Osteocyte (in vitro differentiated cells): ENCODE results near the gene BCAR3. TPM values are rescaled to one million over a fixed set of nuclear protein-coding genes. Genes with fewer than 3 reads are reported as not detected.

Experiments
- DNase-seq: peaks from one replicate; pipeline ENCODE4 v3.0.0; 2021; ENCODE audit warnings: mixed read lengths; ENCODE audit not compliant: unreplicated experiment; ENCODE audit errors: extremely low spot score
- H3K27ac Mint-ChIP-seq: one replicate; pipeline ENCODE4 v1.8.0; 2021; ENCODE audit warnings: mild to moderate bottlenecking, mixed read lengths; ENCODE audit not compliant: unreplicated experiment
- H3K27me3 Mint-ChIP-seq: one replicate; pipeline ENCODE4 v1.8.0; 2021; ENCODE audit warnings: mixed read lengths; ENCODE audit not compliant: unreplicated experiment
- H3K36me3 Mint-ChIP-seq: one replicate; pipeline ENCODE4 v1.8.0; 2021; ENCODE audit warnings: mixed read lengths; ENCODE audit not compliant: unreplicated experiment
- H3K4me1 Mint-ChIP-seq: one replicate; pipeline ENCODE4 v1.8.0; 2021; ENCODE audit warnings: mixed read lengths; ENCODE audit not compliant: unreplicated experiment
- H3K4me3 Mint-ChIP-seq: one replicate; pipeline ENCODE4 v1.8.0; 2021; ENCODE audit warnings: mild to moderate bottlenecking, moderate library complexity, mixed read lengths; ENCODE audit not compliant: unreplicated experiment
- H3K9me3 Mint-ChIP-seq: one replicate; pipeline ENCODE4 v1.8.0; 2021; ENCODE audit warnings: mixed read lengths; ENCODE audit not compliant: unreplicated experiment
- total RNA-seq: library from RNA; stranded (reverse); gene quantifications from 2 replicates; pipeline ENCODE4 v1.2.1, GENCODE V29; 2021
- TF ChIP-seq, protein P1 (sequence below): fragments of 200-600 bp; sonication (generic); IDR thresholded peaks from 2 replicates; pipeline ENCODE4 v1.5.0; 2021; ENCODE audit warnings: antibody characterized with exemption, mild to moderate bottlenecking, moderate library complexity

Gene BCAR3
- total RNA-seq, 1 donor from 2014 or later: 8.8 TPM

DNA sequence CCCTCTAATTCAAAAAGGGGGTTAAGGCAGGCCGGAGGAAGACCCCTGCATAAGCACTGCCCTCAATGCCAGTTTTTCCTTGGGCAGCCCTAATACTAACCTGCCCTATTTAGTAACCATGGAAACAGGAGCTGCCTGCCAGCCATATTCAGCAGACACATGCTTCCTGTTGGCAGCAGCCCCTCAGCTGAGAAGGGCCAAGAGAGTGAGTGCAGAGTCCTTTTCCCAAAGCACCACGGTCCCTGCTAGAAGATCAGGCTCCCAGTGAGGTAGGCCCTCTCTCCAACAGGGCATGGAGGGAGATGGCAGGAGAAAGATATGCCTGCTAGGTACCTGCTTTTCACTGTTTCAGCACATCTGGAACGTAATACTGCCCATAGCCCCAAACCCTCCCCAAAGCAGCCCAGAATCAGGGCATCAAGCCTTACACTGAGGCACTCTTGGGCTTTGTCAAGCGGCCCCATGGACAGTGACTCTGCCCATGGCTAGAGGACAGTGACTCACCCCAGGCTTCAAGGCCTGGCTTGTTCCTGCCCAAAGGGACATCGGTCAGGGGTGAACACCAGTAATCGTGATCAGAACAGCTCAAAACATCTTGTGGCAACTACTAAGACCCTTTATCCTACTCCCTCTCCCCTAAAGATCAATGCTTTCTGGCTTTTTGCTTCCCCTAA is 64.5 kb downstream of the BCAR3 start:
- DNase-seq: no peak
- Mint-ChIP-seq H3K9me3 (no peaks in the 10 kb centered on the region), H3K27me3 (no peaks in the 10 kb centered on the region), H3K27ac (peak overlapping the region; percentile 86), H3K36me3 (no peaks in the 10 kb centered on the region), H3K4me1 (peaks cover 90% of the 10 kb centered on the region), H3K4me3 (no peak overlapping the region)
- TF ChIP-seq, protein P1, sequence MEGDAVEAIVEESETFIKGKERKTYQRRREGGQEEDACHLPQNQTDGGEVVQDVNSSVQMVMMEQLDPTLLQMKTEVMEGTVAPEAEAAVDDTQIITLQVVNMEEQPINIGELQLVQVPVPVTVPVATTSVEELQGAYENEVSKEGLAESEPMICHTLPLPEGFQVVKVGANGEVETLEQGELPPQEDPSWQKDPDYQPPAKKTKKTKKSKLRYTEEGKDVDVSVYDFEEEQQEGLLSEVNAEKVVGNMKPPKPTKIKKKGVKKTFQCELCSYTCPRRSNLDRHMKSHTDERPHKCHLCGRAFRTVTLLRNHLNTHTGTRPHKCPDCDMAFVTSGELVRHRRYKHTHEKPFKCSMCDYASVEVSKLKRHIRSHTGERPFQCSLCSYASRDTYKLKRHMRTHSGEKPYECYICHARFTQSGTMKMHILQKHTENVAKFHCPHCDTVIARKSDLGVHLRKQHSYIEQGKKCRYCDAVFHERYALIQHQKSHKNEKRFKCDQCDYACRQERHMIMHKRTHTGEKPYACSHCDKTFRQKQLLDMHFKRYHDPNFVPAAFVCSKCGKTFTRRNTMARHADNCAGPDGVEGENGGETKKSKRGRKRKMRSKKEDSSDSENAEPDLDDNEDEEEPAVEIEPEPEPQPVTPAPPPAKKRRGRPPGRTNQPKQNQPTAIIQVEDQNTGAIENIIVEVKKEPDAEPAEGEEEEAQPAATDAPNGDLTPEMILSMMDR: no peak

DNA sequence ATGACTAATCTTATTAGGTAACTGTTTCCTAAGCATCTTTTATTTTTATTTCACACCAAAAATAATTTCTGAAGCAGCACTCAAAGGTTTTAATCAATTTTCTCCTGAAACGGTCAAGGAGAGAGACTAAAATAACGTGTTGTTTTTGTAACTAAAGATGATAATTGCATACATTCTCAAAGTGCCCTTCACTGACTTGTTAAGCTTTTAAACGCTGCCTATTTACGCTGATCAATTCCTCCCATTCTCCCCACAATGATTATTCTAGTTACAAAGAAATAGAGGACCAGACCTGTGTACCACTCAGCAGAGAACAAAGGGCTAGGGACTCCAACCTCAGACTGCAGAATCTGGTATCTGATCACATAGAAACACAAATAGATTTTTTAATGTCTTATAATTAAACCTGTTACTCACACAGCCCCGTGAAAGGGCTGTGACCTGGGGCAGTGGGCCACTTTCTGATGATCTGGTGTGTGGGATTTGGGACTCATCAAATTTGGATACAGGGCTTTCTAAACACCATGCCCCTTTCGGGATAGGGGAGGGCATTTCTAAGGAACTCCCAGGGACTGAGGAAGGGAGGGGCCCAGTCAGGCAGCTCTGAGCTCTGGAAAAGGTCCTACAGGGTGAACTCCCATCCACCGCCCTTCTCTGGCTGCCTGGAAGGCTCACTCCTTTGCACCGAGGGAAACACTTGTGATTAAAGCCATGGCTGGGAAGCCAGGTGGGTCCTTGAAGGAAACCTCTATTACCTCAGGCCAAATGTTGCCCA is 65.2 kb downstream of the BCAR3 start:
- Mint-ChIP-seq H3K27ac (peak overlapping the region; percentile 86), H3K9me3 (no peaks in the 10 kb centered on the region), H3K36me3 (no peaks in the 10 kb centered on the region), H3K27me3 (no peaks in the 10 kb centered on the region), H3K4me3 (no peak overlapping the region), H3K4me1 (peaks cover 94% of the 10 kb centered on the region)
- DNase-seq: no peak
- TF ChIP-seq, protein P1: no peak

DNA sequence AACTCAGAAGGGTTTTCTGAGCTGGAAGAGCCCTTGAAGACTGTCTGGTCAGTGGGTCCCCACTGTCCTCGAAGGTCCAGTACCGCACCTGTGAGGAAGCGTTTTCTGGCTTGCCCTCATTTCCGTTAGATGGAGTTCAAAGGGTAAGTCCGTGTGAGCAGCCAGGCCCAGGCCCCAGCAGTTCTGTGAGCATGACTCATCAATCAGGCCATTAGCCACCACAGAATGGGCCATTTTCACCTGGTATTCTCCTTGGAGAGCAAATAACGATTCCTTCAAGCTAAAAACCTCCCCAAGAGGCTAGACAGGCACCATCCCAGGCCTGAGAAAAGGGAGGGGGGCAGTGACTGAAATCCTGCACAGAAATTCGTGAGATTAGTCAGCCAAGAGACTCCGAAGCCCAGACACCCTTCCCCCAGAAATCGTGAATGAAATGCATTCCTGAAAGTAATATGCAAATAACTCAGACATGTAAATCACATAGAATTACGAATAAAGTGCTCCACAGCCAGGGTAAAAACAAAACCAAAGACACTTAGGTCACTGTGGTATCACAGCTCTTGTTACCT is 66.0 kb downstream of the BCAR3 start:
- TF ChIP-seq, protein P1: no peak
- Mint-ChIP-seq H3K9me3 (no peaks in the 10 kb centered on the region), H3K27ac (peak overlapping the region; percentile 86), H3K4me1 (peaks cover 90% of the 10 kb centered on the region), H3K36me3 (no peaks in the 10 kb centered on the region), H3K4me3 (no peak overlapping the region), H3K27me3 (no peaks in the 10 kb centered on the region)
- DNase-seq: no peak

DNA sequence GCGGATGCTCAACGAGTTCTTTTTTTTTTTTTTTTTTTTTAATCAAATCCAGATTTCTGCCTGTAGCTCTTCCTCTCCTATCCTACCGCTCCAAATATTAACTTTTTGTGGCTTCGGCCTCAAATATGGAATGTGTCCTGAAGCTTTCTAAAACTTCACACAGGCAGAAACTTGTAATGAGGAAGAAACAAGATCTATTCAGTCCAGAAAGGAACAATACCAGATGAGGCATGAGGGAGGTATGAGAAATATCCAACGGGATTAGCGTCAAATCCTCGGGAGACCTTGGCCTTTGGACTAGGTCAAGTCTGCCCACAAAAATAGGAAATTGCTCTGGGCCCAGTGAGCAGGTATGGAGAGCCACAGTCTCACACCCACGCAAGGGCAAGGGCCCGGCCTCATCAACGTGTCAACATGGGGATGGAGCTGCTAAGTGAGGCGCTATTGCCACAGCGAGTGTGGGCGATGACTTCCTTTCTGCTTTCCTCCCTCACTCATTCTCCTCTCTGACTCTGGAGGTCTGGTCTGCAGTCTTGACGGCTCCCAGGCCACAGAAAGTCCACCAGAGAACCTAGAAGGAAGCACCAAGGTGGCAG is 66.6 kb downstream of the BCAR3 start:
- Mint-ChIP-seq H3K4me1 (peaks cover 88% of the 10 kb centered on the region), H3K27me3 (no peaks in the 10 kb centered on the region), H3K27ac (peak overlapping the region; percentile 86), H3K4me3 (peak overlapping the region; percentile 51), H3K9me3 (no peaks in the 10 kb centered on the region), H3K36me3 (no peaks in the 10 kb centered on the region)
- DNase-seq: no peak
- TF ChIP-seq, protein P1: no peak

DNA sequence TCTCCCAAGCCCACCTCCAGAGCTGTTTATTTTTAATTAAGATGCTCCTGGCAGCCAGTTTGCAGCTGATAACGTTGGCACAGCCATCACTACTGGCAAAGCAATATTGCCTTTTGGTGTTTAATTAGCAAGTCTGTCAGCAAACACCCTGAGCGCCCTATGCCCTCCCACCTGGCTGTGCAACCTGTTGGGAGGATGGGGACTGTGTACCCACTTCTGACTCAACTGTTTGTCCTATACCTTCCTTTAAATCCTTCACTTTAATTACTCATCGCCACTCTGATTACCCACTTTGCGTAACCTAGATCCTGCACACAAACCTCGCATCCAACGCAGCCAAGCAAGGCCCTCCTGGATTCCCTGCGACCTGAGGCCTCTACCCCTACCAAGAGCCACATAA is 67.1 kb downstream of the BCAR3 start:
- Mint-ChIP-seq H3K27ac (peak overlapping the region; percentile 86), H3K4me3 (peak overlapping the region; percentile 51), H3K9me3 (no peaks in the 10 kb centered on the region), H3K4me1 (peaks cover 87% of the 10 kb centered on the region), H3K36me3 (no peaks in the 10 kb centered on the region), H3K27me3 (no peaks in the 10 kb centered on the region)
- TF ChIP-seq, protein P1: no peak
- no peak for DNase-seq
